WTC11 (cell line): Measurements from ENCODE around the gene BACH2.

Source experiments
- ATF1 ChIP-seq: sonication (generic); formaldehyde crosslinking; IDR thresholded peaks from 2 replicates; pipeline ENCODE4 v1.8.1; 2023; ENCODE audit warnings: mild to moderate bottlenecking, moderate library complexity, missing genetic modification reagents
- CBFB ChIP-seq: sonication (generic); formaldehyde crosslinking; IDR thresholded peaks from 2 replicates; pipeline ENCODE4 v1.8.1; 2022; ENCODE audit warnings: mild to moderate bottlenecking, low read depth, missing genetic modification reagents
- ELF4 ChIP-seq: sonication (generic); formaldehyde crosslinking; IDR thresholded peaks from 2 replicates; pipeline ENCODE4 v1.8.1; 2022; ENCODE audit warnings: low read depth, mild to moderate bottlenecking, moderate library complexity, missing genetic modification reagents
- GTF2I ChIP-seq: fragments of 250-450 bp; sonication (Bioruptor Pico); conservative IDR thresholded peaks from 2 replicates; pipeline ENCODE4 v1.4.0; 2021; ENCODE audit warnings: mild to moderate bottlenecking
- KAT7 ChIP-seq: sonication (generic); formaldehyde crosslinking; IDR thresholded peaks from 2 replicates; pipeline ENCODE4 v1.8.1; 2023; ENCODE audit warnings: missing genetic modification reagents, mild to moderate bottlenecking, borderline replicate concordance
- ZNF281 ChIP-seq: sonication (generic); formaldehyde crosslinking; IDR thresholded peaks from 2 replicates; pipeline ENCODE4 v1.8.0; 2023; ENCODE audit warnings: mild to moderate bottlenecking, missing genetic modification reagents
- TF ChIP-seq, protein P1 (sequence below): fragments of 200-600 bp; IDR thresholded peaks from 2 replicates; pipeline ENCODE4 v1.8.0; 2022; ENCODE audit warnings: antibody characterized with exemption
- TF ChIP-seq, protein P2 (sequence below): sonication (generic); formaldehyde crosslinking; IDR thresholded peaks from 2 replicates; pipeline ENCODE4 v1.8.1; 2023; ENCODE audit warnings: mild to moderate bottlenecking, missing genetic modification reagents, moderate library complexity

DNA sequence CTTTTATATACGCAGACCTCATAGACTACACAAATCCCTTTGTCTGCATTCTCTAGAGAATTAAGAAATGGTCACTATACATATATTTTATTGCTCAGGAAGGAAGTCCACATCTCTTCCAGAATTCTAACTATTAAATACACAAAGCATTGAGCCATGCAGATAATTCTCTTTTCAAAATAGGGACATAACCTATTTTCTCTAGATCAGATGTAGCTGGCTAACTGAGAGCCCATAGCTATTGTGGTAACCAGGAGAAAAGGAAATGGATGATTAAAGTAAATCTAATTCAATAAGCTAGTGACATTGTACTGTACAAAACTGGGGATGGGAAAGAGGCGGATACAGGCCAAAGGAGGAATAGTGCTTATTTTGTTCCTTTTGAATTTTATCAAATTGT is 137.2 kb downstream of the BACH2 start:
- TF ChIP-seq GTF2I (CRISPR knock-in tag) (no peak), ZNF281 (CRISPR knock-in tag) (no peak), KAT7 (CRISPR knock-in tag) (no peak), CBFB (CRISPR knock-in tag) (no peak), ELF4 (CRISPR knock-in tag) (no peak), ATF1 (no peak)
- TF ChIP-seq, protein P1, sequence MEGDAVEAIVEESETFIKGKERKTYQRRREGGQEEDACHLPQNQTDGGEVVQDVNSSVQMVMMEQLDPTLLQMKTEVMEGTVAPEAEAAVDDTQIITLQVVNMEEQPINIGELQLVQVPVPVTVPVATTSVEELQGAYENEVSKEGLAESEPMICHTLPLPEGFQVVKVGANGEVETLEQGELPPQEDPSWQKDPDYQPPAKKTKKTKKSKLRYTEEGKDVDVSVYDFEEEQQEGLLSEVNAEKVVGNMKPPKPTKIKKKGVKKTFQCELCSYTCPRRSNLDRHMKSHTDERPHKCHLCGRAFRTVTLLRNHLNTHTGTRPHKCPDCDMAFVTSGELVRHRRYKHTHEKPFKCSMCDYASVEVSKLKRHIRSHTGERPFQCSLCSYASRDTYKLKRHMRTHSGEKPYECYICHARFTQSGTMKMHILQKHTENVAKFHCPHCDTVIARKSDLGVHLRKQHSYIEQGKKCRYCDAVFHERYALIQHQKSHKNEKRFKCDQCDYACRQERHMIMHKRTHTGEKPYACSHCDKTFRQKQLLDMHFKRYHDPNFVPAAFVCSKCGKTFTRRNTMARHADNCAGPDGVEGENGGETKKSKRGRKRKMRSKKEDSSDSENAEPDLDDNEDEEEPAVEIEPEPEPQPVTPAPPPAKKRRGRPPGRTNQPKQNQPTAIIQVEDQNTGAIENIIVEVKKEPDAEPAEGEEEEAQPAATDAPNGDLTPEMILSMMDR = no peak
- TF ChIP-seq, protein P2, sequence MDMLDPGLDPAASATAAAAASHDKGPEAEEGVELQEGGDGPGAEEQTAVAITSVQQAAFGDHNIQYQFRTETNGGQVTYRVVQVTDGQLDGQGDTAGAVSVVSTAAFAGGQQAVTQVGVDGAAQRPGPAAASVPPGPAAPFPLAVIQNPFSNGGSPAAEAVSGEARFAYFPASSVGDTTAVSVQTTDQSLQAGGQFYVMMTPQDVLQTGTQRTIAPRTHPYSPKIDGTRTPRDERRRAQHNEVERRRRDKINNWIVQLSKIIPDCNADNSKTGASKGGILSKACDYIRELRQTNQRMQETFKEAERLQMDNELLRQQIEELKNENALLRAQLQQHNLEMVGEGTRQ (CRISPR knock-in tag) = no peak
